ENCODE data around the gene WARS2.
A peak's percentile ranks its signal among the peaks of the same experiment; 100 is the strongest.
"Not testable (repeated sequence)": the region's sequence is repeated elsewhere in the genome, so short reads cannot be mapped to it uniquely, and the experiment has no call there.

Gene WARS2

GRCh38 chr1:119139403-119139802 lies 1.1 kb downstream of the WARS2 start:
- DNase-seq (ENCODE audit: low read depth in 3 of 3) = peak in 2 of 3 experiments; percentile 2 to 3

DNA sequence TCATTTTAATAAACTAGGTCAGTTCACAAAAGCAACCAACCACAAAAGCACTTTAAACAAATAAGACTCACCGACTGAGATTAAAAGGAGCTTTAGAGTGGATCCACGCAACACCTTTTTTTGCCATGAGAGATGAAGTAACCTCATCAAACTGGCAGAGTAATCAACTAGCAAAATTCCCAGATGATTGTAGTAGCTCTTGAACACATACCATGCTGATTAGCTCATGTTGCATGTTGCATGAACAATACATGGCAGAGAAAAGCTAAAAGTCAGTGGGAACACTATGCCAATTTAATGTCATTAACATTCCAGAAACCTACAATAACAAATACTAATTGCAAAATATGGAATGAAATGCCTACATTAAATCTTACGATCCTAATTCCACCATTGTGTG lies 4.1 kb downstream of the WARS2 start:
- DNase-seq (ENCODE audit: low read depth in 3 of 3) = no peak

- no peak for DNase-seq (ENCODE audit: low read depth in 3 of 3)
Measured at GRCh38 chr1:119133987-119134386, 6.5 kb downstream of the WARS2 start.

DNA sequence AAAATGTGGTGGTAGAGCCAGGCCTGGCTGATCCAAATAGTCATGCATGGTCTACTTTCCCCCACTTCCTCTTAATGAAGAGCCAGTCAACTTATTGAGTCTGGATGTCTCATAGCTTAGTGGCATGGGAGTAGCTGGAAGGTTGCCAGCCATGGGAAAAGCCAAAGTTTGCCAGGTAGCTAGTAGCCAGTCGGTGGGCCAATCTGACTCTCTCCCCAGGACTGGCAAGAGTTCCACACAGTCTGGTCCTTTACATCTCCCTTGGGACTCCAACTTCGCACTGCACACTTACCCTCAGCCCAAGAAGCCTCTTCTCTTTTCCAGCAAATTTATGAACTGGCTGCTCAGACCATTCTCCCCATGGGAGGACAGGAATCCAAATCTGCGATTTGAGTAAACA lies 8.3 kb downstream of the WARS2 start:
- no peak for DNase-seq (ENCODE audit: low read depth in 3 of 3)

GRCh38 chr1:119125874-119126273 lies 14.6 kb downstream of the WARS2 start:
- no peak for DNase-seq (ENCODE audit: low read depth in 3 of 3)

DNA sequence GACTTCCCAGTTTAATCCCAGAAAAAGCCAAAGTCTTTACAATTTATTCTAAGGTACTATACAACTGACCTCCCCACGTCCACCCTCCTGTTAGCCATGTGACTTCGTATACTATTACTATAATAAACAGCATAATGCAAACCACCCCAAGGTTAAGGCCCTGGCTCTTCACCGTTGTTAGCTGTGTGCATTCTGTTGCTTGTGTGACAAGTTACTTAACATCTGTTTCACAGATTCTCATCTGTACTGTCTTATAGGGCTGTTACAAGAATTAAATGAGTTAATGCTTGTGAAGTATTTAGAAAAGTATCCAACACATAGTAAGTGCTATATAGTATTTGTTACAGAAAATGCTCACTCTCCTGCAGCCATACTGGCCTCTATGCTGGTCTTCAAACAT lies 15.7 kb downstream of the WARS2 start:
- no peak for DNase-seq (ENCODE audit: low read depth in 3 of 3)

DNA sequence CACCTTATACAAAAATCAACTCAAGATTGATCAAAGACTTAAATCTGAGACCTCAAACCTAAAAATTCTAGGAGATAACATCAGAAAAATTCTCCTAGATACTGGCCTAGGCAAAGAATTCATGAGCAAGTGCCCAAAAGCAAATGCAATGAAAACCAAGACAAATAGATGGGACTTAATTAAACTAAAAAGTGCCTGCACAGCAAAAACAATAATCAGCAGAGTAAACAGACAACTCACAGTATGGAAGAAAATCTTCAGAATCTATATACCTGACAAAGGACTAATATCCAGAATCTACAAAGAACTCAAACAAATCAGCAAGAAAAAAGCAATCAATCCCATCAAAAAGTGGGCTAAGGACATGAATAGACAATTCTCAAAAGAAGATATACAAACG lies 18.6 kb downstream of the WARS2 start:
- DNase-seq (ENCODE audit: low read depth in 3 of 3) = not testable (repeated sequence)

GRCh38 chr1:119116725-119117124 lies 23.7 kb downstream of the WARS2 start:
- DNase-seq (ENCODE audit: low read depth in 3 of 3) = no peak

- DNase-seq (ENCODE audit: low read depth in 3 of 3) = no peak
Measured at GRCh38 chr1:119115736-119116135, 24.7 kb downstream of the WARS2 start.

DNA sequence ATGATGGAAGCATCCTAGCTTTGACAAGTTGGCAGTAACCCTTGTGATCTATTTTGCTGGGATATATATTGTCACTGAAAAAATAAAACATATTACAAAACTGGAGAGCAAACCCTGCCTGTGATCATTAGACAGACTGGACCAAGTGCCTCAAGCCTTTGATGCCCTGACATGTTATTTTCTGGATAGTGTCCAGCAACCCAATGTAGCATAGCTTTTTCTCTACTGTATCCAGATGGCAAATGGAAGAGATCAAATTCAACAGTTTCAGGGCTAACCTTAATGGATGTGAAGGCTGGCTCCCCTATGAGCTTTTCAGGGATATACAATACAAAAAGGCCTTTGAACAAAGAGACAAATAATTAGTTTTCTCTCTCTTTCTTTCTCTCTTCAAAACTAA lies 25.1 kb downstream of the WARS2 start:
- DNase-seq (ENCODE audit: low read depth in 3 of 3) = no peak

DNA sequence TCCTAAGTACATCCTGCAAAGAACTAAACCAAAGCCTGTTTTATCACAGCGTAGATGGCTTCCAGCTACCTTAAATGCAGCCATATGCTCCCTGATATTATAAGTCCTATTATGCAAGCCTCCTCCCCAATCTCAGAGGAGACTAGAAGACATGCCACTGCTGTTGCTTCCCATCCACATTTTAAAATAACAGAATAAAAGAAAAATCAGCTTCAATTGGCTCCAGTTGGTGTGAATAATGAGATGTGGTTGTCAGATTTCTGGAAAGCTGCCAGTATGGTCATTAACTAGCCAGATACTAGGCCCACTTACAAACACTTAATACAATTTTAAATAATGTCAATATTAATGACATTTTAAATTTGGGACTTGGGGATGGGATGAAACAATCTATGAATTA lies 25.7 kb downstream of the WARS2 start:
- no peak for DNase-seq (ENCODE audit: low read depth in 3 of 3)

- DNase-seq (ENCODE audit: low read depth in 3 of 3) = no peak
Measured at GRCh38 chr1:119112791-119113190, 27.7 kb downstream of the WARS2 start.

GRCh38 chr1:119112244-119112643 lies 28.2 kb downstream of the WARS2 start:
- DNase-seq (ENCODE audit: low read depth in 3 of 3) = no peak

- DNase-seq (ENCODE audit: low read depth in 3 of 3) = no peak
Measured at GRCh38 chr1:119108988-119109387, 31.5 kb downstream of the WARS2 start.

DNA sequence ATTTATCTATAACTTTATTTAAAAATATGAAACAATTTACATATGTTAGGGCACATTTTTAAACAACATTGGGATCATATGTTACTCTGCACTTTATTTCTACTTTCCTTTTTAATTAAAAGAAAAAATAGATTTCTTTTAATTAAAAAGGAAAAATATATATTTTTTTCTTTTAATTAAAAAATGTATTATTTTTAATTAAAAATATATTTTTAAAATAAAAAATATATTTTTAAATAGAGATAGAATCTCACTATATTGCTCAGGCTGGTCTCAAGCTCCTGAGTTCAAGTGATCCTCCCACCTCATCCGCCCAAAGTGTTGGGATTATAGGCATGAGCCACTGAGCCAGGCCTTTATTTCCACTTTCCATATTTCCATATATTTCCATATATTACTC lies 36.7 kb downstream of the WARS2 start:
- DNase-seq (ENCODE audit: low read depth in 3 of 3) = no peak

- DNase-seq (ENCODE audit: low read depth in 3 of 3) = no peak
Measured at GRCh38 chr1:119102051-119102450, 38.4 kb downstream of the WARS2 start.

DNA sequence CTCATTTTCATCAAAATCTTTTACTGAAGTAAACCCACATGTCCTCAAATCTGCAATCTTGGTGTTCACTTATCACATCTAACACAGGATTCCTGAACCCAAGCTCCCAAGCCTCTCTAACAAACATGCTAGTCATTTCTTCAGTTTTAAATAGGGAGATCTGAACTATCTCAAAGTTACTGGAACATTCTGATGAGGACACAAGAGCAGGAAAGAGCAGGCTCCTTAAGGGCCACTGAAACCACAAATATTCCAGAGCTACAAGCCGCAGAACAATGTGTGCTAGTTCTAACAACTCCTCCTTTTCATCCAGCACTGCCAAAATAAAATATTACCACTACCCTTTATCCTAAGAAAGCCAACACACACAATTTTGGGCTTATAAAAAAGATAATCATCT lies 38.9 kb downstream of the WARS2 start:
- DNase-seq (ENCODE audit: low read depth in 3 of 3) = no peak

- no peak for DNase-seq (ENCODE audit: low read depth in 3 of 3)
Measured at GRCh38 chr1:119099775-119100174, 40.7 kb downstream of the WARS2 start.

- no peak for DNase-seq (ENCODE audit: low read depth in 3 of 3)
Measured at GRCh38 chr1:119097380-119097779, 43.1 kb downstream of the WARS2 start.

GRCh38 chr1:119093721-119094120 lies 46.7 kb downstream of the WARS2 start:
- no peak for DNase-seq (ENCODE audit: low read depth in 3 of 3)

- no peak for DNase-seq (ENCODE audit: low read depth in 3 of 3)
Measured at GRCh38 chr1:119091618-119092017, 48.8 kb downstream of the WARS2 start.

- DNase-seq (ENCODE audit: low read depth in 3 of 3) = no peak
Measured at GRCh38 chr1:119090250-119090649, 50.2 kb downstream of the WARS2 start.

DNA sequence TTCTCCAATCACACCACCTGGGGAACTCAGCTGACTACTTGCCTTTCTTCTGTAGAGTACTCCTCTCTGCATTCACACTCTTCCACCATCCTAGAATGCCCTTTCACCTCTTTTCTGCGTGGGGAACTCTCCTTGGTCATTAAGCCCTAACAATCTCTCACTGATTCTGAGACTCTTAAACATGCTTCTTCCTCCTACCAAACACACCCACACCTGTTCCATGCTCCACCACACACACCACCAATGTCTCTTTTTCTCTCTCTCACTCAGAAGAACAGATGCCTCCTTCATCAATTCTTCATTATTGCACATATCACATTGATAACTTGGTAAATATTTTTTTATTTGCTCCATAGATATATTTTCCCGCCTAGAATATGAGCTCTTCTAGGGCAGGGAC lies 53.6 kb downstream of the WARS2 start:
- no peak for DNase-seq (ENCODE audit: low read depth in 3 of 3)

- DNase-seq (ENCODE audit: low read depth in 3 of 3) = no peak
Measured at GRCh38 chr1:119084798-119085197, 55.7 kb downstream of the WARS2 start.

- DNase-seq (ENCODE audit: low read depth in 3 of 3) = no peak
Measured at GRCh38 chr1:119083980-119084379, 56.5 kb downstream of the WARS2 start.

Data from stimulated activated CD4-positive, alpha-beta T cell treated with anti-CD3 and anti-CD28 coated beads, TNF-alpha, amount 100 ng/mL, for 24 hours (primary cell).